WTC11 (cell line): ENCODE measurements around the gene HNRNPUL1. TPM values are rescaled to one million over a fixed set of nuclear protein-coding genes. Genes with fewer than 3 reads are reported as not detected.

ENCODE experiments used
- ATAC-seq: fragments of 200-7000 bp; cut with Tn5 transposase; 2 replicates; pipeline ENCODE4 v1.10.0; 2021; ENCODE audit warnings: mild to moderate bottlenecking, moderate library complexity
- CTCF ChIA-PET: fragments of 300-600 bp; sonication (Branson Sonifier 250); formaldehyde crosslinking; loops from one replicate; lab custom pipeline; 2021; ENCODE audit warnings: antibody characterized with exemption; lab: Charles Lee
- POLR2A ChIA-PET: fragments of 350-600 bp; sonication (Branson Sonifier 250); formaldehyde crosslinking; loops from one replicate; lab custom pipeline; 2021; ENCODE audit warnings: antibody characterized with exemption; lab: Charles Lee
- DNase-seq: peaks from one replicate; pipeline ENCODE4 v3.0.0; 2021; ENCODE audit warnings: low spot score
- H3K27ac Mint-ChIP-seq: 2 replicates; pipeline ENCODE4 v1.8.0; 2021; ENCODE audit warnings: mixed read lengths
- H3K27me3 Mint-ChIP-seq: 2 replicates; pipeline ENCODE4 v1.8.0; 2021; ENCODE audit warnings: low read depth, mild to moderate bottlenecking, moderate library complexity, mixed read lengths
- H3K36me3 Mint-ChIP-seq: 2 replicates; pipeline ENCODE4 v1.8.0; 2021; ENCODE audit warnings: mixed read lengths
- H3K4me1 Mint-ChIP-seq: 2 replicates; pipeline ENCODE4 v1.8.0; 2022; ENCODE audit warnings: mixed read lengths
- H3K4me3 Mint-ChIP-seq: 2 replicates; pipeline ENCODE4 v1.8.0; 2021; ENCODE audit warnings: mild to moderate bottlenecking, moderate library complexity, mixed read lengths
- H3K9me3 Mint-ChIP-seq: 2 replicates; pipeline ENCODE4 v1.8.0; 2021; ENCODE audit warnings: mixed read lengths
- EMX1 ChIP-seq: fragments of 250-450 bp; sonication (Bioruptor Pico); IDR thresholded peaks from 2 replicates; pipeline ENCODE4 v1.8.0; 2021; ENCODE audit warnings: mild to moderate bottlenecking
- HMGA2 ChIP-seq: fragments of 250-450 bp; sonication (Bioruptor Pico); IDR thresholded peaks from 2 replicates; pipeline ENCODE4 v1.4.0; 2021; ENCODE audit warnings: mild to moderate bottlenecking, moderate library complexity
- IRF2 ChIP-seq: sonication (generic); formaldehyde crosslinking; IDR thresholded peaks from 2 replicates; pipeline ENCODE4 v1.8.0; 2022; ENCODE audit warnings: low read depth, missing genetic modification reagents, borderline replicate concordance
- JAZF1 ChIP-seq: fragments of 250-450 bp; sonication (Bioruptor Pico); IDR thresholded peaks from 2 replicates; pipeline ENCODE4 v1.9.0; 2021; ENCODE audit warnings: moderate library complexity, mild to moderate bottlenecking, inconsistent platforms
- NFATC4 ChIP-seq: fragments of 250-450 bp; sonication (Bioruptor Pico); IDR thresholded peaks from 2 replicates; pipeline ENCODE4 v1.9.0; 2021; ENCODE audit warnings: mild to moderate bottlenecking
- NFYB ChIP-seq: sonication (generic); formaldehyde crosslinking; conservative IDR thresholded peaks from 2 replicates; pipeline ENCODE4 v1.8.0; 2022; ENCODE audit warnings: low read depth, missing genetic modification reagents
- NR3C1 ChIP-seq: sonication (generic); formaldehyde crosslinking; conservative IDR thresholded peaks from 2 replicates; pipeline ENCODE4 v1.8.1; 2023; ENCODE audit warnings: low read depth, mild to moderate bottlenecking, missing genetic modification reagents
- RELA ChIP-seq: sonication (generic); formaldehyde crosslinking; IDR thresholded peaks from 2 replicates; pipeline ENCODE4 v1.8.1; 2022; ENCODE audit warnings: missing genetic modification reagents, mild to moderate bottlenecking, borderline replicate concordance
- SMAD4 ChIP-seq: sonication (generic); formaldehyde crosslinking; IDR thresholded peaks from 2 replicates; pipeline ENCODE4 v1.8.0; 2022; ENCODE audit warnings: mild to moderate bottlenecking, missing genetic modification reagents
- SOX15 ChIP-seq: fragments of 250-450 bp; sonication (Bioruptor Pico); IDR thresholded peaks from 2 replicates; pipeline ENCODE4 v1.9.0; 2021; ENCODE audit warnings: mild to moderate bottlenecking
- TEAD1 ChIP-seq: sonication (generic); formaldehyde crosslinking; IDR thresholded peaks from 2 replicates; pipeline ENCODE4 v1.8.0; 2022; ENCODE audit warnings: mild to moderate bottlenecking, missing genetic modification reagents
- ZNF263 ChIP-seq: sonication (generic); formaldehyde crosslinking; IDR thresholded peaks from 2 replicates; pipeline ENCODE4 v1.8.1; 2022; ENCODE audit warnings: low read depth, mild to moderate bottlenecking, moderate library complexity, missing genetic modification reagents
- total RNA-seq: library from RNA; stranded (reverse); gene quantifications from 3 replicates; pipeline ENCODE4 v1.2.3, GENCODE V29; 2021
- TF ChIP-seq, protein P1 (sequence below): fragments of 250-450 bp; sonication (Bioruptor Pico); IDR thresholded peaks from 2 replicates; pipeline ENCODE4 v1.9.0; 2021; ENCODE audit warnings: mild to moderate bottlenecking
- TF ChIP-seq, protein P2 (sequence below): sonication (generic); formaldehyde crosslinking; conservative IDR thresholded peaks from 2 replicates; pipeline ENCODE4 v1.8.1; 2022; ENCODE audit warnings: mild to moderate bottlenecking, missing genetic modification reagents
- TF ChIP-seq, protein P3 (sequence below): sonication (generic); formaldehyde crosslinking; conservative IDR thresholded peaks from 2 replicates; pipeline ENCODE4 v1.8.1; 2023; ENCODE audit warnings: mild to moderate bottlenecking, low read depth, missing genetic modification reagents, moderate library complexity
- TF ChIP-seq, protein P4 (sequence below): sonication (generic); formaldehyde crosslinking; IDR thresholded peaks from 2 replicates; pipeline ENCODE4 v1.8.0; 2022; ENCODE audit warnings: mild to moderate bottlenecking, missing genetic modification reagents

The HNRNPUL1 gene
- total RNA-seq, 1 experiment from 2014 or later = 282 TPM

DNA sequence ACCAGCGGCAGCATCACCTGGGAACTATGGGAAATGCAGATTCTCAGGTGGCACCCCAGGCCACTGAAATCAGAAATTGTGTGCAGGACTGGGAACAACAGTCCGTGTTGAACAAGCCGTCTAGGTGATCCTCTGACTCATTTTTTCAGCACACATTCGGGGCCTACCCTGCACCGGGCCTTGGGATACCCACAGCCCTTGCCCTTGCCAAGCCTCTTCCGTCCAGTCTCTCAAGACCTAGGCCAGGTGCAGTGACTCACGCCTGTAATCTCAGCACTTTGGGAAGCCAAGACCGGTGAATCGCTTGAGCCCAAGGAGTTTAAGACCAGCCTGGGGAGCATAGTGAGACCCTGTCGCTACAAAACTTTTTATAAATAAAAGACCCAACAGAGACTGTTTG, 71.3 kb downstream of the HNRNPUL1 start:
- Mint-ChIP-seq H3K9me3 (no peaks in the 10 kb centered on the region), H3K27me3 (peaks cover 19% of the 10 kb centered on the region)
- CTCF ChIA-PET = interaction anchor here (0.7 to 1.8 kb wide), 4 partner anchors 11 to 868 kb away, joined by 3 to 5 read pairs (median 3); no protein-coding TSS in a partner anchor

DNA sequence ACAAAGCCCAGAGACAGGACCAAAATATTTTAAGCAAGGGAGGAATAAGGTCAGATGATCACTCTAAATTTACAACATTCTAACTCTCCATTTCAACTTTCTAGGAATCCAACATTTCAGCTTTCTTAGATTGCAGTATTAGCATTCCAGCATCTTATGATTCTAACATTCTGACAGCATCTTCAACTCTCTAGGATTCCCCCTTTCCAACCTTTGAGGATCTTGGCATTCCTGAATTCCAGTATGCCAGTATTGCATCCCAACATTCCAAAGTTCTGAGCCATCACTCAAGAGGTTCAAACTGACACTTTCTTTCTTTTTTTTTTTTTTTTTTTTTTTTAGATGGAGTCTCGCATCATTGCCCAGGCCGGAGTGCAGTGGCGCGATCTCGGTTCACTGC, 75.8 kb downstream of the HNRNPUL1 start:
- Mint-ChIP-seq H3K27ac (no peak overlapping the region), H3K36me3 (no peaks in the 10 kb centered on the region)
- no peak for DNase-seq
- POLR2A ChIA-PET = no interaction called here
- TF ChIP-seq IRF2 (CRISPR knock-in tag) (no peak), NFYB (CRISPR knock-in tag) (no peak), RELA (no peak), EMX1 (CRISPR knock-in tag) (no peak), SMAD4 (no peak)
- TF ChIP-seq, protein P1, sequence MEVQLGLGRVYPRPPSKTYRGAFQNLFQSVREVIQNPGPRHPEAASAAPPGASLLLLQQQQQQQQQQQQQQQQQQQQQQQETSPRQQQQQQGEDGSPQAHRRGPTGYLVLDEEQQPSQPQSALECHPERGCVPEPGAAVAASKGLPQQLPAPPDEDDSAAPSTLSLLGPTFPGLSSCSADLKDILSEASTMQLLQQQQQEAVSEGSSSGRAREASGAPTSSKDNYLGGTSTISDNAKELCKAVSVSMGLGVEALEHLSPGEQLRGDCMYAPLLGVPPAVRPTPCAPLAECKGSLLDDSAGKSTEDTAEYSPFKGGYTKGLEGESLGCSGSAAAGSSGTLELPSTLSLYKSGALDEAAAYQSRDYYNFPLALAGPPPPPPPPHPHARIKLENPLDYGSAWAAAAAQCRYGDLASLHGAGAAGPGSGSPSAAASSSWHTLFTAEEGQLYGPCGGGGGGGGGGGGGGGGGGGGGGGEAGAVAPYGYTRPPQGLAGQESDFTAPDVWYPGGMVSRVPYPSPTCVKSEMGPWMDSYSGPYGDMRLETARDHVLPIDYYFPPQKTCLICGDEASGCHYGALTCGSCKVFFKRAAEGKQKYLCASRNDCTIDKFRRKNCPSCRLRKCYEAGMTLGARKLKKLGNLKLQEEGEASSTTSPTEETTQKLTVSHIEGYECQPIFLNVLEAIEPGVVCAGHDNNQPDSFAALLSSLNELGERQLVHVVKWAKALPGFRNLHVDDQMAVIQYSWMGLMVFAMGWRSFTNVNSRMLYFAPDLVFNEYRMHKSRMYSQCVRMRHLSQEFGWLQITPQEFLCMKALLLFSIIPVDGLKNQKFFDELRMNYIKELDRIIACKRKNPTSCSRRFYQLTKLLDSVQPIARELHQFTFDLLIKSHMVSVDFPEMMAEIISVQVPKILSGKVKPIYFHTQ (CRISPR knock-in tag) = no peak
- TF ChIP-seq, all 79 proteins: peak for 0
- CTCF ChIA-PET = interaction anchor here (0.7 kb wide), 1 partner anchor 1101 kb away, joined by 6 read pairs; no protein-coding TSS in a partner anchor
- Mint-ChIP-seq H3K9me3 (no peaks in the 10 kb centered on the region), H3K4me1 (no peaks in the 10 kb centered on the region), H3K27me3 (no peaks in the 10 kb centered on the region), H3K4me3 (no peak overlapping the region)
- no peak for ATAC-seq

More for the DNA sequence above, 71.3 kb downstream of the HNRNPUL1 start:
- DNase-seq (no peak), ATAC-seq (no peak)
- Mint-ChIP-seq H3K4me3 (no peak overlapping the region), H3K36me3 (no peaks in the 10 kb centered on the region), H3K27ac (no peak overlapping the region), H3K4me1 (peaks cover 25% of the 10 kb centered on the region)
- POLR2A ChIA-PET = no interaction called here
- no peak for TF ChIP-seq NFYB (CRISPR knock-in tag)
- TF ChIP-seq, protein P2, sequence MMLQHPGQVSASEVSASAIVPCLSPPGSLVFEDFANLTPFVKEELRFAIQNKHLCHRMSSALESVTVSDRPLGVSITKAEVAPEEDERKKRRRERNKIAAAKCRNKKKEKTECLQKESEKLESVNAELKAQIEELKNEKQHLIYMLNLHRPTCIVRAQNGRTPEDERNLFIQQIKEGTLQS = no peak
- TF ChIP-seq, protein P3, sequence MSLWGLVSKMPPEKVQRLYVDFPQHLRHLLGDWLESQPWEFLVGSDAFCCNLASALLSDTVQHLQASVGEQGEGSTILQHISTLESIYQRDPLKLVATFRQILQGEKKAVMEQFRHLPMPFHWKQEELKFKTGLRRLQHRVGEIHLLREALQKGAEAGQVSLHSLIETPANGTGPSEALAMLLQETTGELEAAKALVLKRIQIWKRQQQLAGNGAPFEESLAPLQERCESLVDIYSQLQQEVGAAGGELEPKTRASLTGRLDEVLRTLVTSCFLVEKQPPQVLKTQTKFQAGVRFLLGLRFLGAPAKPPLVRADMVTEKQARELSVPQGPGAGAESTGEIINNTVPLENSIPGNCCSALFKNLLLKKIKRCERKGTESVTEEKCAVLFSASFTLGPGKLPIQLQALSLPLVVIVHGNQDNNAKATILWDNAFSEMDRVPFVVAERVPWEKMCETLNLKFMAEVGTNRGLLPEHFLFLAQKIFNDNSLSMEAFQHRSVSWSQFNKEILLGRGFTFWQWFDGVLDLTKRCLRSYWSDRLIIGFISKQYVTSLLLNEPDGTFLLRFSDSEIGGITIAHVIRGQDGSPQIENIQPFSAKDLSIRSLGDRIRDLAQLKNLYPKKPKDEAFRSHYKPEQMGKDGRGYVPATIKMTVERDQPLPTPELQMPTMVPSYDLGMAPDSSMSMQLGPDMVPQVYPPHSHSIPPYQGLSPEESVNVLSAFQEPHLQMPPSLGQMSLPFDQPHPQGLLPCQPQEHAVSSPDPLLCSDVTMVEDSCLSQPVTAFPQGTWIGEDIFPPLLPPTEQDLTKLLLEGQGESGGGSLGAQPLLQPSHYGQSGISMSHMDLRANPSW (CRISPR knock-in tag) = no peak

DNA sequence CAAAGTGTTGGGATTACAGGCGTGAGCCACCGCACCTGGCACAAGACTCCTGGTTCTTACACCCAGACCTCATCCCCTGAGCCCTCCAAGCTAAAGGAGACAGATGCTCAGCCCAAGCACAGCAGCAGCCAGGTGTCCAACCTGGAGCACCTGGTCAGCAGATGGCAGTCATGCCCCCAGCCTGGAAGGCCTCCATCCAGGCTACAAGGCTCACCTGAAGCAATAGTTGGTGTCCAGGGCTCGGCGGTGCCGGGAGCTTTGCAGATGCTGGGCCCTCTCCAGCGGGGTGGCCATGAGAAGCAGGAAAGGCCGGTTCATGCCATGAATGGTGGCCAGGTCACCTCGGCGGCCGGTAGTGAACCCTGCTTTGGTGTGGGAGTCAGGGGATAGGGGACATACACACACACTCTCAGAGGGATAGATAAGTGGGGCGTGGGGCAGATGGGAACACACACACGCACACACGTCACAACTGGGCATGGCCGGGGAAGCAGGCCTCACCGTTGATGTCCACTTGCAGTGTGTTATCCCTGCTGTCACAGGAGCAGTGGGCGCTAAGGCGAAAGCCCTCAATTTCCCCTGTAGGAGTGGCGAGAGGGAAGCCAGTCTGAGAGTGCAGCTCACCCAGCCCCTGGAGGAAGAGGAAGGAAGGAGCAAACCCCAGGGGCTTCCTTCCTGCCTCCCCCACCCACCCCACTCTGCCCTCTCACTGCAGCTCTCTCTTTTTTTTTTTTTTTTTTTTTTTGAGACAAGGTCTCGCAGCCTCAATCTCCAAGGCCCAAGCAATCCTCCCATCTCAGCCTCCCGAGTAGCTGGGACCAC, 77.7 kb downstream of the HNRNPUL1 start:
- H3K27me3 Mint-ChIP-seq = no peaks in the 10 kb centered on the region
- ATAC-seq (peak; percentile 89), DNase-seq (peak; percentile 56)
- no peaks in the 10 kb centered on the region for H3K4me1 Mint-ChIP-seq
- H3K9me3 Mint-ChIP-seq = no peaks in the 10 kb centered on the region
- CTCF ChIA-PET = interaction anchor here (0.5 to 2.8 kb wide), 29 partner anchors 9 to 1826 kb away, joined by 3 to 49 read pairs (median 5); partner anchors contain the start of genes B3GNT8, B9D2 and DMAC2
- H3K4me3 Mint-ChIP-seq = no peak overlapping the region
- TF ChIP-seq JAZF1 = no peak
- no peak for TF ChIP-seq NR3C1 (CRISPR knock-in tag)
- TF ChIP-seq, protein P4, sequence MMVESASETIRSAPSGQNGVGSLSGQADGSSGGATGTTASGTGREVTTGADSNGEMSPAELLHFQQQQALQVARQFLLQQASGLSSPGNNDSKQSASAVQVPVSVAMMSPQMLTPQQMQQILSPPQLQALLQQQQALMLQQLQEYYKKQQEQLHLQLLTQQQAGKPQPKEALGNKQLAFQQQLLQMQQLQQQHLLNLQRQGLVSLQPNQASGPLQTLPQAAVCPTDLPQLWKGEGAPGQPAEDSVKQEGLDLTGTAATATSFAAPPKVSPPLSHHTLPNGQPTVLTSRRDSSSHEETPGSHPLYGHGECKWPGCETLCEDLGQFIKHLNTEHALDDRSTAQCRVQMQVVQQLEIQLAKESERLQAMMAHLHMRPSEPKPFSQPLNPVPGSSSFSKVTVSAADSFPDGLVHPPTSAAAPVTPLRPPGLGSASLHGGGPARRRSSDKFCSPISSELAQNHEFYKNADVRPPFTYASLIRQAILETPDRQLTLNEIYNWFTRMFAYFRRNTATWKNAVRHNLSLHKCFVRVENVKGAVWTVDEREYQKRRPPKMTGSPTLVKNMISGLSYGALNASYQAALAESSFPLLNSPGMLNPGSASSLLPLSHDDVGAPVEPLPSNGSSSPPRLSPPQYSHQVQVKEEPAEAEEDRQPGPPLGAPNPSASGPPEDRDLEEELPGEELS (CRISPR knock-in tag) = no peak
- TF ChIP-seq HMGA2 (CRISPR knock-in tag) = no peak
- TF ChIP-seq ZNF263 (CRISPR knock-in tag) = no peak
- TF ChIP-seq SOX15 (CRISPR knock-in tag) = no peak
- no peak for TF ChIP-seq TEAD1
- TF ChIP-seq NFATC4 (CRISPR knock-in tag) = no peak
- POLR2A ChIA-PET = no interaction called here
- no peaks in the 10 kb centered on the region for H3K36me3 Mint-ChIP-seq
- no peak overlapping the region for H3K27ac Mint-ChIP-seq
